MM.1S (cell line): ENCODE measurements around the gene RNASET2.
"Not testable (repeated sequence)": the region's sequence is repeated elsewhere in the genome, so short reads cannot be mapped to it uniquely, and the experiment has no call there.

Source experiments
- DNase-seq: peaks from one replicate; pipeline ENCODE4 v3.0.0-alpha.2; 2015
- H2AFZ ChIP-seq: fragments of 300-600 bp; sonication (generic); 2 replicates; pipeline ENCODE4 v1.6.0; 2016; ENCODE audit warnings: antibody characterized with exemption, low read length
- H3F3A ChIP-seq: fragments of 300-600 bp; sonication (generic); 2 replicates; pipeline ENCODE4 v1.6.1; 2016; ENCODE audit warnings: mild to moderate bottlenecking, antibody characterized with exemption, low read length, moderate library complexity, mixed read lengths; ENCODE audit not compliant: insufficient read depth
- H3K27ac ChIP-seq: fragments of 300-600 bp; sonication (generic); 2 replicates; pipeline ENCODE4 v1.5.1; 2016; ENCODE audit warnings: mild to moderate bottlenecking, low read length
- H3K27me3 ChIP-seq: fragments of 300-600 bp; sonication (generic); replicated peaks from 2 replicates; pipeline ENCODE4 v1.6.0; 2016; ENCODE audit warnings: low read length; ENCODE audit not compliant: insufficient read depth
- H3K36me3 ChIP-seq: fragments of 300-600 bp; sonication (generic); replicated peaks from 2 replicates; pipeline ENCODE4 v1.6.1; 2016; ENCODE audit warnings: mild to moderate bottlenecking, low read length, mixed read lengths; ENCODE audit not compliant: insufficient read depth
- H3K4me1 ChIP-seq: fragments of 300-600 bp; sonication (generic); 2 replicates; pipeline ENCODE4 v1.6.1; 2016; ENCODE audit warnings: low read length, mixed read lengths
- H3K4me2 ChIP-seq: fragments of 300-600 bp; sonication (generic); 2 replicates; pipeline ENCODE4 v1.6.0; 2016; ENCODE audit warnings: low read depth, low read length
- H3K4me3 ChIP-seq: fragments of 300-600 bp; sonication (generic); 2 replicates; pipeline ENCODE4 v1.5.1; 2016; ENCODE audit warnings: low read length, mixed read lengths
- H3K79me2 ChIP-seq: fragments of 300-600 bp; sonication (generic); 2 replicates; pipeline ENCODE4 v1.6.1; 2016; ENCODE audit warnings: mixed run types, low read length, mixed read lengths
- H3K9ac ChIP-seq: fragments of 300-600 bp; sonication (generic); 2 replicates; pipeline ENCODE4 v1.6.1; 2016; ENCODE audit warnings: low read length, mixed read lengths
- H3K9me2 ChIP-seq: fragments of 300-600 bp; sonication (generic); replicated peaks from 2 replicates; pipeline ENCODE4 v1.6.1; 2016; ENCODE audit warnings: mild to moderate bottlenecking, low read length, mixed read lengths; ENCODE audit not compliant: insufficient read depth
- H3K9me3 ChIP-seq: fragments of 300-600 bp; sonication (generic); replicated peaks from 2 replicates; pipeline ENCODE4 v1.6.1; 2016; ENCODE audit warnings: mild to moderate bottlenecking, low read length, mixed read lengths; ENCODE audit not compliant: insufficient read depth
- H4K20me1 ChIP-seq: fragments of 300-600 bp; sonication (generic); 2 replicates; pipeline ENCODE4 v1.6.1; 2016; ENCODE audit warnings: mild to moderate bottlenecking, low read length, moderate library complexity, mixed read lengths; ENCODE audit not compliant: insufficient read depth
- EZH2 ChIP-seq: fragments of 300-600 bp; sonication (generic); optimal IDR thresholded peaks from 2 replicates; pipeline ENCODE3; 2017; ENCODE audit warnings: low read depth, mild to moderate bottlenecking, antibody characterized with exemption, low read length, mixed read lengths
- EZH2phosphoT487 ChIP-seq: fragments of 300-600 bp; sonication (generic); IDR thresholded peaks from 2 replicates; pipeline ENCODE4 v1.6.1; 2018; ENCODE audit warnings: antibody characterized with exemption, low read length
- TF ChIP-seq, protein P1 (sequence below): fragments of 300-600 bp; sonication (generic); IDR thresholded peaks from 2 replicates; pipeline ENCODE4 v1.5.1; 2016; ENCODE audit warnings: antibody characterized with exemption, low read length, mixed read lengths

Gene RNASET2

DNA sequence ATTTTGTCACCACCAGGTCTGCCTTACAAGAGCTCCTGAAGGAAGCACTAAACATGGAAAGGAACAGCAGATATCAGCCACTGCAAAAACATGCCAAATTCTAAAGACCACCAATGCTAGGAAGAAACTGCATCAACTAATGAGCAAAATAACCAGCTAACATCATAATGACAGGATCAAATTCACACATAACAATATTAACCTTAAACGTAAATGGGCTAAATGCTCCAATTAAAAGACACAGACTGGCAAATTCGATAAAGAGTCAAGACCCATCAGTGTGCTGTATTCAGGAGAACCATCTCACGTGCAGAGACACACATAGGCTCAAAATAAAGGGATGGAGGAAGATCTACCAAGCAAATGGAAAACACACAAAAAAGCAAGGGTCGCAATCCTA lies 69.6 kb downstream of the RNASET2 start:
- H3F3A ChIP-seq, H3K4me1 ChIP-seq, DNase-seq, H3K4me2 ChIP-seq, H3K4me3 ChIP-seq, H3K36me3 ChIP-seq, H3K9me2 ChIP-seq, H4K20me1 ChIP-seq, H3K27me3 ChIP-seq, H2AFZ ChIP-seq, H3K27ac ChIP-seq, H3K79me2 ChIP-seq, H3K9ac ChIP-seq, H3K9me3 ChIP-seq: not testable (repeated sequence)

GRCh38 chr6:166884958-166885357 lies 71.4 kb downstream of the RNASET2 start:
- not testable (repeated sequence) for H3K9ac ChIP-seq, H3F3A ChIP-seq, H3K4me2 ChIP-seq, H3K9me2 ChIP-seq, H3K9me3 ChIP-seq, H3K27ac ChIP-seq, H3K79me2 ChIP-seq, H3K4me1 ChIP-seq, H3K4me3 ChIP-seq, H3K36me3 ChIP-seq, DNase-seq, H4K20me1 ChIP-seq, H2AFZ ChIP-seq, H3K27me3 ChIP-seq

DNA sequence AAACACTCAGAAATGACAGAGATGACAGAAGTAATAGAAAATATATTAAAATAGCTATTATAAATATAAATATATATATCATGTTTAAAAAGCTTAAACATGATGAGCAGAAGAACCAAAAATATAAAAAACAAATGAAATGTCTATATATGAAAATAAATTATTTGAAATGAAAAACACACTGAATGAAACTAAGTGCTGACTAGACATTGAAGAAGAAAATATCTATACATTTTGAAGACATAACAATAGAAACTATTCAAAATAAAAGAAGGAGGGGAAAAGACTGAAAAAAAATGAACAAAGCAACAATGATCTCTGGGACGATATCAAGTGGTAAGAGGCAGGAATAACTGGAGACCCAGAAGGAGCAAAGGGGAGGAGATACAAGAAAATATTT lies 76.8 kb downstream of the RNASET2 start:
- Histone ChIP-seq H3K36me3 (no peaks in the 10 kb centered on the region), H3K79me2 (no peaks in the 10 kb centered on the region), H3K4me1 (no peaks in the 10 kb centered on the region), H3K9me3 (no peaks in the 10 kb centered on the region), H3K27me3 (no peaks in the 10 kb centered on the region), H3K27ac (no peak overlapping the region), H3F3A (no peaks in the 10 kb centered on the region), H3K4me3 (no peak overlapping the region), H3K9ac (no peak overlapping the region), H2AFZ (no peak overlapping the region), H3K4me2 (no peak overlapping the region), H4K20me1 (no peaks in the 10 kb centered on the region), H3K9me2 (no peaks in the 10 kb centered on the region)
- TF ChIP-seq EZH2 (no peak), EZH2phosphoT487 (no peak)
- TF ChIP-seq, protein P1, sequence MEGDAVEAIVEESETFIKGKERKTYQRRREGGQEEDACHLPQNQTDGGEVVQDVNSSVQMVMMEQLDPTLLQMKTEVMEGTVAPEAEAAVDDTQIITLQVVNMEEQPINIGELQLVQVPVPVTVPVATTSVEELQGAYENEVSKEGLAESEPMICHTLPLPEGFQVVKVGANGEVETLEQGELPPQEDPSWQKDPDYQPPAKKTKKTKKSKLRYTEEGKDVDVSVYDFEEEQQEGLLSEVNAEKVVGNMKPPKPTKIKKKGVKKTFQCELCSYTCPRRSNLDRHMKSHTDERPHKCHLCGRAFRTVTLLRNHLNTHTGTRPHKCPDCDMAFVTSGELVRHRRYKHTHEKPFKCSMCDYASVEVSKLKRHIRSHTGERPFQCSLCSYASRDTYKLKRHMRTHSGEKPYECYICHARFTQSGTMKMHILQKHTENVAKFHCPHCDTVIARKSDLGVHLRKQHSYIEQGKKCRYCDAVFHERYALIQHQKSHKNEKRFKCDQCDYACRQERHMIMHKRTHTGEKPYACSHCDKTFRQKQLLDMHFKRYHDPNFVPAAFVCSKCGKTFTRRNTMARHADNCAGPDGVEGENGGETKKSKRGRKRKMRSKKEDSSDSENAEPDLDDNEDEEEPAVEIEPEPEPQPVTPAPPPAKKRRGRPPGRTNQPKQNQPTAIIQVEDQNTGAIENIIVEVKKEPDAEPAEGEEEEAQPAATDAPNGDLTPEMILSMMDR: no peak
- no peak for DNase-seq
